ENCODE measurements around the gene GABRG3.

GABRG3 gene

DNA sequence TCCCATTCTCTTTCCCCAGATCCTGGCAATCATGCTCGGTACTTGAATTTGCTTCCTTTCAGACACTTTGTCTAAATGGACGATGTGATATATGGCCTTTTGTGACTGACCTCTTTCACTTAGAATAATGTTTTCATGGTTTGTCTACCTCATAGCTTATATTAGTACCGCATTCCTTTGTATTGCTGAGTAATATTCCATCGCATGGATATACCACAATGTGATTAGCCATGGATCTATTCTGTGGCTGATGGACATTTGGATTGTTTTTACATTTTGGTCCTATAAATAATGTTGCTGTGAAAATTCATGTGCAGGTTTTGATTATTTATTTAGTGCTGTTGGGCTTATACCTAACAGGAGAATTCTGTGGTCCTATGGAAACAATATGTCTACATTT is 458.6 kb downstream of the GABRG3 start:
- DNase-seq = no peak

DNA sequence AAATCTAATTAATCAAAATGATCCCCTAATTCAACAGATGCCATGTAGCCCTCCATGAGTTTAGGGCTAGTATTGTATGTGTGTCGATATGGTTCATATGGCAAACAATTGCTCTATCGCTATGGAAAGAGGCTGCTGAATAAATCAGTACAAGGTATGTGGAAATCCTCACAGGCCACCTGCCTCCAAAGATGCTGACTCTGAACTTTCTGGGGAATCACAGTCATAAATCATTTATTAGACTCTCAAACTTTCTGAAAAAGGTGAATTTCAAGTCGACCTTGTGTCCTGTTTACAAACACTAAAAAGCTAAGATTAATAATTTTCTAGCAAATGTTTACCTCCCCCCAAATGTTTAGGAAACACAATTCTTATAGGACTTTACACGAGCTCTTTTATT is 462.6 kb downstream of the GABRG3 start:
- DNase-seq = no peak

DNA sequence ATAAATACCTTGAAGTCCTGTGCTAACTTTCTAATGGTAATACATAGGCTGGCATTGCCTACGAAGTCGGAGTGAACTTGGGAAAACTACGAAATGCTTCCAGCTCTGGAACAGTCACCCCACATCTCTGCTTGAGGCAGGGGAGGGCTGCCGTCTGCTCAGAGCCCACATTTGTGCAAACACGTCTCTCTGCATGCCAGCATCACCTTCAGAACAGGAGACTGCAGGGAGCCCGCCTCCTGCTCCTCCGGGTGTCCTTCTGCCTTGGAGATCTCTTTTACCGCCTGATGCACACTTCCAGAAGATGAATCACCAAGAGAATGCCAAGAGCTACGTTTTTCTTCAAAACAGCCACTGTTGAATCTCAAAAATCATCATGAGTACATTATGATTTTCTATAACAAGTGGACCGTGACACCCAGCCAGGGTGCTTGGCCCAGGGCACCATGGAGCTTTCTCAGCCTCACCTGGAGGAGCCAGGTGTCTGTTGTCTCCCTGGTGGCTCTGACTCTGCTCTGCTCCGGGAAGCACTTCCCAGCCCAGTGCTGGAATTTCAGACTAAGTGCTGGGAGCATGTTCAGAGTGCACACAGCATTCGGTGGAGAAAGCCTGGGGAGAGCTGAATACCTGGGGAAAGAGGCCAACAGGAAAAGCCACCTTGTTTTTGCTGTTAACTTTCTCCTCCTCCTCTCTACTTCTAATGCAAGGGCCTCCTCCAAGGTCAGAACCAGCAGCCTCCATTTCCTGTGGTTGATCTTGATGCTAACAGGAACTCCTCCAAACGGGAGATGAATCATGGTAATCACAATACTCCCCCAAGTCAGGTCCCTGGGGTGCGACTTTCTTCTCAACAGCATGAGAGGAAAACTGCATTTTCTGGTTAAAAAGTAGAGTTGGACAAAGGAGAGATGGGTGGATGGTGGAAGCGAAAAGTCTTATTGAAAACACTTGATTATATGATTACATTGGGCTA is 467.7 kb downstream of the GABRG3 start:
- no peak for DNase-seq

DNA sequence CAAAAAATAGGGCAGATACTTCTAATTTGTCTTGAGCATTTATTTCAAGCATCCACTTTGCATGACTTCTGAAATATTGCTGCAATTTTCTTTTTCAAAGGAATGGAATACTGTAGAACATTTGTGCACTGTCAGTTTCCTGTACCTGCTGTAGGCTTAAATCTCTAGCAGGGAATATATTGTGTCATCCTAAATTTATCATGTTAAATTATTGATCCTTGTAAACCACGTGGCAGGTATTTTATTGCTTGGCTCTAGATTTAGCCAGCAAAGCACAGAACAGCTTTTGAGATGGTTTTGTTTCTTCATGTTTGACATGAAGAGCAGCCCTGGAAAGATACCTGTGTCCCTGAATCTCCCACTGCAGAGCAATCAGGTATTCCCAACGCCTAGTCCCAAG is 470.1 kb downstream of the GABRG3 start:
- DNase-seq = no peak

DNA sequence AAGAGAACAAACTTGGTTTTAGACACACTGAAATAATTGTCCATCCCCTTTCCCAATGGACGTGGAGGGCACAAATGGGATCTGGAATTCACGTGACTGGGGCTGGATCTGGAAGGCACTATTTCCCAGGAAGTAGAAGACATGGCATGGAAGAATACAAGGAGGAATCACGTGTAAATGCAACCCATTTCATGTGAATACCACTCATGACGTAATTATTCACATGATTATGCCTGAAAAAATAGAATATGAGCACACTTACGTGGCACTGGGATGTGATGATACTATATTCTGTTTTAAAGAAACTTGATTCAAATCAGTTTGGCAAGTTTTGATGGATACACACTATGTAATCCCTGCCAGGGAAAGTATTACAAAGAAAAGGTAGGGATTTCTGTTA is 477.3 kb downstream of the GABRG3 start:
- no peak for DNase-seq

DNA sequence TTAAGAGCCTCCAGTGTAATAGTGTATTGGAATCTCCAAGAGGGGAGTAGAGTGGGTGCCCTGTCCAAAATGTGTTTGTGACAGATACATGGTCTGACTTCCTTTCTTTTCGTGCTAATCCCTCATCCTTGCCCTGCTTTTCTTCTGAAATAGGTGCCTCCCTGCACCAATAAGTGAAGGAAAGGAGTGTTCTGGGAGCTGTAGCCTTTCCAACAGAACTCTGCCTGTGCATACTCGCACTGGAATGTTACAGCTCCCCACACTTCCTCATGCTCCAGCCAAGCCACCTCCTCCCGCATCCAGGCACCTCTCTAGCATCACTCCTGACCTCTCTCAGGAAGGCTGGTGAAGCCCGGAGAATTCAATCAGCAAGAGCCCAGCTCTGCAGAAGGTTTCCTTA is 478.0 kb downstream of the GABRG3 start:
- DNase-seq = no peak

DNA sequence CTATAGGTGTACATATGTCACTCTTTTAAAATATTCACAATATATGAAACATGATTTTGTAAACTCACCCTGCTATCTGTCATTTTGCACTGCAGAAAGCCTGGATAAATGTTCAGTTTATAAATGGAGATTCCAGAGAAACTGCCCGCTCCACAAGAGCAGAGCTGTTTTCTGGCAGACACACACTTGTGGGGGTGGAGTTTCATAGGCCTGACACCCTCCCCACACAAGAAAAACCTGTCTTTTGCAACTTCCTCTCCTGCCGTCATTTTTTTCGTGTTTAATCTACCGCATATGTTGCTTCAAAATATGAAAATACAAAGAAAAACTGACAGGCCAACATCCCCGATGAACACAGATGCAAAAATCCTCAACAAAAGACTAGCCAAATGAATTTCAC is 479.0 kb downstream of the GABRG3 start:
- DNase-seq = no peak

DNA sequence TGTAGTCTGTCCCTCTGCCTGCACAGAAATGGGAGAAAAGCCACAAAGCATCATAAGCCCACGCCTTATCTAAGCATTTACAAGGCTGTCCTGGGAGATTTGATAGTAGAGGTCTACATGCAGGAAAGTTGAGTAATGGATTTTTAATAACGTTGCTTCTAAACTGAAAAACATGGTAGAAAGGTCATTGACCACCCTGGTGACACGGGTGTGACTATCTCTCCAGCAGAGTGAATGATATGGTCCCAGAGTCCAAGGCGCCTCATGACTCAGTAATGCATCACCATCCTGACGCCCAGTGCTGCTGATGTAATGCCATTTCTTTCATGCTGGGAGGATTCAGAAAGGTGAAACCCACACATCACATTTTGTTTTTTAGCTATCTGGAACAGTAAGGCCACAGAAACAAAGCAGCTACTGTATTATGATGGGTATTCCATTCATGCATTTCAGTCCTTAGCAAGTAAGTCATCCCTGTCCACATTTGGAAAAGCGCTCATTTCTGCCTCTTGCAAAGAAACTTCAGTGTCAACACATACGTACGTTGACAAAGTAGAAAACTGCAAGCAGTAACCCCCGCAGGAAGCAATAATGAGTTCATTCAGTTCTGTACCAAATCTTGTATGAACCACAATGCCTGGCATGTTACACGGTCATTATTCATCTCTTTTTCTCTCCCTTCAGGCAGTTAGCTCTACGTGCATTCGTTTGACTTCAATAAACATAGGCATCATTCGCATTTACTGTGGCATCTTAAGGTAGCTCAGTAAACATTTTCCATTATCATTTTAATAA is 483.5 kb downstream of the GABRG3 start:
- DNase-seq = no peak

DNA sequence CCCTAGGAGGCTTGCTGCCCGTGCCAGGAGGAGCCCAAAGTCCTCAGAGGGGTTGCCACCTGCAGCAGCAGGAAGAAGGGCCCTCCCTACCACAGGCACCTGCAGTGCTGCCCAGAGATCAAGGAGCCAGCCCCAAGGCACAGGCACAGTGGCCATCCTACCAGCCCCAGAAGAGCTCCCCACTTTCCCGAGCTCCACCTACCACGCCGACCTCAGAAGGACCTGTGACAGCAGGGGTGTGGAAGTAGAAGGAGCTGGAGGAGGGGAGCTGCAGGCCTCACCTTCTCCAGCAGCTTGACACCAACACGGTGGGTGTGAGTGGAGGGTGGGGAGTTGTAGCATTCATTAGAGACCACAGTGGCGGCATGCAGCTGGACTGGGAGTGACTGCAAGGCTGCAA is 485.8 kb downstream of the GABRG3 start:
- no peak for DNase-seq

DNA sequence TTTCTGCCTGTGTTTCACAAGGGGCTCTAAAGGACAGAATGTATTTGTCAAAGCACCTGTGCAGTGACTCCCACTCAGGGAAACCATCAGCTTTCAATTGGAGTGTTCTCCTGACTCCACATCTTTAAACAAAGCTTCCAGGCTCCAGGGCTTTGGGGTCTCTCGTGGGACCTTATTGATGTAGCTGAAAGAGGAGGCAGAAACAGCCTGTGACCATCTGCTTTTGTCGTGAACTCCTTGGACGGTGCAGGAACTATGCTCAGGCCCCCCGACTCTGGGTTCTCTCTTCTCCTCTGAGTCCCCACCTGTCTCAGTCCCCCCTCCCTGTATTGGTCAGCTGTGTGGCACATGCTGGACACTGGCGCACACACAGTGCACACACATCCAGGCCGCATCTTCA is 486.8 kb downstream of the GABRG3 start:
- DNase-seq = no peak

DNA sequence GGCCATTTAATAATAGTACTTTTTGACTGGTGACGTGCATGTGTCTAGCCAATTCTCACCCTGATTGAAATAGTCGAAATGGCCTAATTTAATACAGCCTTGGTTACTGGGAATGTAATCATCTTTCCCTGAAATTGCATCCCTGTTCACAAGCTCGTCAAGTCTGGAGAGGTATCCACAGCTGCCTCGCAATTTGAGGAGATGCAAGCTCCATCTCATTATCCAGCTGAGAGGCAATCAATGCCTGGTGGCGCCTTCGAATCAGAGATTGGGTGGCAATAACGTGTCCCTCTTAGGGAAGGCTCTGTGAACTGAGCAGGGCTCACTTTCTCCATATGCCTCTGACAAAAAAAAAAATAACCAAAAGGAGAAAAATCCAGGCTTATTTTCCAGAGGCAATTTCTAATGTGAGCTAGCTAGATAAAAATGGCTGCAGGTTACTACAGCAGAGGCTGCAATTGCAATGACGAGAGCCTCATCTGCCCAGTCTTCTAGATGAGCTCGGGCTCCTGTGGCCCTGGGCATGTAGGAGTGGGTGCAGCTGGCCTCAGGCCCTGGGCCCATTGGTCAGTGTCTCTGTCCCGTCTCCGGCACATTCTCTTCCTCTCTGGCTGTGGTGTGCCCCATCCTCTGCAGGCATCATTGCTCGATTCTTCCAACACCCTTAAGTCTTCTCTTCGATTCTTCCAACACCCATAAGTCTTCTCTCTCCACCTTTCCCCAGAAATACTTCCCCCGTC is 487.5 kb downstream of the GABRG3 start:
- DNase-seq = no peak

DNA sequence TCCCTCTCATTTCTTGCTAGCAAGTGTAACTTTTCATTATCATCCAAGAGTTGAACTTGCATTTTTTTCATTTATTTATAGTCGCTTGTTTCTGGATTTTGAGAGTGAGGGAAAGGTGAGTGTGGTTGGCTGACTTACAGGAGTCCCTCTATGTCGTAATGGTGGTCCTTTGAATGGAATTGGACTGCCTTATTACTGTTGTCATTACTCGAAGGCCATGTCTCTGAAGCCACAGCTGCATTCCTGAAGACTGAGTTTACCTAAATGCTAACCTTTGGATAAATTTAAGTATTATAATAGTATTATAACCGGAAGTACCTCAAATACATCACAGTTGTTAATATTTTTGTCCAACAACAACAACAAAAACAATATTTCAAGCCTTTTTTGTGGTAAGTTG is 488.9 kb downstream of the GABRG3 start:
- DNase-seq = no peak

DNA sequence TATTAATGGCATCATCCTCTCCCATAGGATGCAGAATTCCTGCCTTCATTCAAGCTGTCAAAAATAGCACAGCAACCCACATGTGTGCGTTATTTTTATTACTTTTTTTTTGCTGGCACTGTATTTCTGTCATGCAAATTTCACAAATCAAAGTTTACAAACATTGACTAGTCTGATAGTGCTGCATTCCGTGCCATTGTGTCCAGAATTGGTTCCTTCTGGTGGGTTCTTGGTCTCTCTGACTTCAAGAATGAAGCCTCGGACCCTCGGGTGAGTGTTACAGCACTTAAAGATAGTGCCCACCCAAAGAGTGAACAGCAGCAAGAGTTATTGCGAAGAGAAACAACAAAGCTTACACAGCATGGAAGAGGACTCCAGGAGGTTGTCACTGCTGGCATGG is 490.2 kb downstream of the GABRG3 start:
- no peak for DNase-seq

DNA sequence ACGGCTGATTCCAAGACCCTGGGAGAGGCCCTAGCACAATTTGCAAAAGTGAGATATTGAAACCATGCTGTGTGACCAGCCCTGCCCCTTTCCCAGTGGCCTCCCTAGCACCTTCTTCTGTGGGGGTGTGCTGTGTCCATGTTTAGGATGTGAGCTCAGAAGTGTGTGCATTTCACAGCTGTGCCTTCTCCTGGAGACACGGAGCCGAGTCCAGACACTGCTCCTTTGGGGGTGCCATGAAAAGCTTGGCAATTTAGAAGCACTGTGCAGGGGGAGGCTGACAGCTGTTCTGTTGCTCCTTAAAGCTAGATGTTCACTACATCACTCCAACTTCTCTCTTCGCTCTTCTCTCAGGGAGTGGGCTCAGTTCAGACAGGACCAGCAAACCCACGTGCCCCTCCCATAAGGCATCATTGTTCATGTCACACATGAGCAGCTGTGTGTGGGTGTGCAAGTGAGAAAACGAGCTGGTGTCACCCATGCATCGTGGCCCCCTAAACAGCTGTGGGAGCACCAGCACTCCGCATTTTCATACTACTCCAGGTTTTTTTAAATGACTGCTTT is 492.6 kb downstream of the GABRG3 start:
- DNase-seq = no peak

DNA sequence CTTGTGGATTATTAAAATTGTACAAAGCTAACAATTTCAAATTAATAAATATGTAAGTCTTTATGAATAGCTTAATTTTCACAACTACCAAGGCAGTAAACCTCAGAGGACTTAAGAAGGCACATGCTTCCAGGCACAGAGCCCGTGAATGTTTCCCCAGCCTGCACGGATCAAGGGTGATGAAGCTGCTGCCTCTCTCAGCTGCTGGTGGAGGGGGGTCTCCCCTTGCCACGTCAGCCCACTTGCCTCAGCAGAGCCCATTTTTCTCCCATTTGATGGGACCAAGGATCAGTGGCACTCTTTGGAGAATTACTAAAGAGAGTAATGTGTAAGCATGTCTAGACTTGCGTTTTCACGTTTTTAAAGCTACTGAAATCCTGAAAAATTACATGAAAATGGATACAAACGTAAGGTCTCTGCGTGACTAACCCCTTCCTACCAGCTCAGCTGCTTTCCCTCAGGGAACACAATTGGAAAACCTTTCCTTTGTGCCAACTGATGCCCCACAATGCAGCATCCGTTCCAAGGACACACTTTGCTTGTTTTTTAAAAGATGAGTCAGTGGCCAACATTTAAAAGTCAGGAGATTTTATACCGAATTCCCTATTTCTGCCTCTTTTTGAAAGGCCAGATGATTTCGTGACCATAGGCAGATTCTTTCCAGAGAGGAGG is 494.1 kb downstream of the GABRG3 start:
- no peak for DNase-seq

DNA sequence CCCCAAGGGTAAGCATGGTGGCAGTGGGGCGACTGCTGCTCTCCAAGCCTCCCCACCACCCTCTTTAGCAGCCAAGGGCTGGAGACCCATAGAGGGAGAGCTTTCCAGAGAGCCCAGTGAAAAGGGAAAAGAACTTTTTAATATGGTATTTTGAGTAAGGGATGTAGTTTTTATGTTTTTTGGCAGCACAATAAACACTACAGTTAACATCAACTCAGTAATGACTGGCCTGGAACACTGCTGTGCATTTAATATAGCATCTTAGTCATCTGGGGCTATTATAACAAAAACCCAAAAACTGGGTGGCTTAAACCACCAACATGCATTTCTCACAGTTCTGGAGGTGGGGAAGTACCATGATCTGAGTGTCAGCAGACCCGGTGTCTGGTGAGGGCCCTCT is 495.8 kb downstream of the GABRG3 start:
- no peak for DNase-seq

DNA sequence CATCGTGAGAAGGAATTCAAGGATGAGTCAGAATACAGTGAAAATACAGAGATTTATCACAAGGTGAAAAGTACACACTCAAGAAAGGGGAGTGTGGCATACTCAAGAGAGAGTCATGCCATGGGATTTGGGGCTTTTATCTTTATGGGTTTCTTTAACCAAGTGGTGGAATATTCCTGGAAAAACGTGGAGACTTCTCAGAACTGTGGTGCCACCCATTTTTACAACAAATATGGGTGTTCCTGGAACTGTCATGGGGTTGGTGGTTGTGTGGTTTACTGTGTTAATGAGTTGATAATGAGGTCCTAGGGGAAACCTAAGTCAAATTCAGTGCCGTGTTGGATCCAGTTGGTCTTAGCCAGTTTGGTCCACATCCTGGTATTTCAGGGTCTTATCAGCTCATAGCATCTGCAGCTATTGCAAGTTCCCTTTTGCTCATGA is 497.2 kb downstream of the GABRG3 start:
- DNase-seq = no peak

DNA sequence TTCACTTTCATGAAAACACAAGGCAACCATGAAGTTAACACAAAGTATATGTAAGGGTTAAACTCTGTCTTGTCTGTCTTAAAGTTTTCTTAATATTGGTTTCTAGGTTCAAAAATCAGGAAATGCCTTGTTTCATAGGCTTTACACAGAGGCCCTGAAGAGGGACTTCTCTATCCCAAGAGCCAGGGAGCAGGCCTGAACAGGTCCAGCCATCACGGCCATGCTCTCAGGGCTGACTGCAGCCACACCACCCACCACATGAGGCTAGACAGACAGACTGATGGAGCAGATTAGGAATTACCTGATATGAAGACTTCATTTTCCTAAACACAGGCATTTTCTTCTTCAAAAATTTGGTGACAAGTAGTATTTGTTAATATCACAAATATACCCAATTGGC is 502.9 kb downstream of the GABRG3 start:
- DNase-seq = no peak

DNA sequence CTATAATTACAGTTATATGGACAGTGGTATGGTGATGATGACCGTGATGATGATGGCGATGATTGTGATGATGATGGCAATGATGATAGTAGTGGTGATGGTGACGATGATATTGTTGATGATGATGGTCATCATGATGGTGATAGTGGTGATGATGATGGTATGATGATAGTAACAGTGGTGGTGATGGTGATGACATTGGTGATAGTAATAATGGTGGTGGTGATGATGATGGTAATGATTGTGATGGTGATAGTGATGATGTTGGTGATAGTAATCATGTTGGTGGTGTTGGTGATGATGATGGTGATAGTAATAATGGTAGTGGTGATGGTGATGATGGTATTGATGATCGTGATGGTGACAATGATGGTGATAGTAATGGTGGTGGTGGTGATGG is 504.4 kb downstream of the GABRG3 start:
- no peak for DNase-seq

DNA sequence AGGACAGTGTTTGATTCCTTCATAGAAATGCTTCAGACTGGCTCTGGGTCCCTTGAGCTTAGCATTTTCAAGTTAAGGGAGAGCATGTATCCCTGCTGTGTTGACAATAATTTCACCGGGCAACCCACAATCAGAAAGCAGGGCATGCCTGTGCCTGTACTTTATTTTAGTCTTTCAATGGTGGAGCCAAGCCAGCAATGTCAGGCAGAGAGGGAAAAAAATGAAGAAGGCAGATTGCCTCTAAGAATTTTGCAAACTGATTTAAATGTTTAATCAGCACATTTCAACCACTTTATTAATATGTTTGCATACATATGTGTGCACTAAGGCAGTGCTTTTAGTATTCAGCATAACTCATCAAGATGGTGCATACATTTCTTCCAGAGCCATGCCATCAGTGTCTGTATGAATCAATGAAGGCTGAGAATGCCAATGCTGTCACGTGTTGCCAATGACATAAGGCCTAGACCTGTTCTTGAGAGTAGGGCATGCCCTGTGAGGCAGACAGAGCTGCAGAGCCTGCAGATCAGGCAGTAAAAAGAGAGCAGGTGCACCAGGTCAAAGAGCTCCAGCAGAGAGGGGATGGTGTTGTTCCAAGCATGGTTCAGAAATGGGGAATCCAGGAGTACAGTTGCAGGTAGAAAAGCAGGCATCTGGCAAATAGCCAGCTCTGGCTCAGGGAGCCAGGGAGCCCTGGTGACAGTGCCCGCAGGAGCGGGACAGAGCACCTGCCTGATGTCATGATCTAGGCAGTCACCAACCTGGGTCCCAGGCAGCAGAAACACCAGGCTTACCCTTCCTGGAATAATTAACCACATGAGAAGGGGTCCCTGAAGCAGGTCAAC is 508.5 kb downstream of the GABRG3 start:
- no peak for DNase-seq

DNA sequence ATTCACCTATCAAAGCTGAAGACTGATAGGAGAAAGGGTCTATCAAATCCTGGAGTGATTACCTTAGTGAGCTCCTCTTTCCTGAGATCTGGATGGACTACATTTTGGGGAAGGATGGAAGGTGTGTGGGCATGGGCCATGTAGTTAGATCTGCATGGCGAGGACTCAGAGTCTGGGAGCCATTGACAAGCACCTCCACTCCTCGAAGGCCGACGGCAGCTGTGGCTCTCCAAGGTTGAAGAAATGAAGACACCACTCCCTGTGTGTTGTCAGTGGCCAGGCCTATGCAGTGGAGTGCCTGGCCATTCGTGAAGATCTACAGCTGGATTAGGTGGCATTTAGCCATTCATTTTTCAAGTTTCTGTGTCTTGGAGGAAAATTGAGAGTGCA is 509.2 kb downstream of the GABRG3 start:
- no peak for DNase-seq

DNA sequence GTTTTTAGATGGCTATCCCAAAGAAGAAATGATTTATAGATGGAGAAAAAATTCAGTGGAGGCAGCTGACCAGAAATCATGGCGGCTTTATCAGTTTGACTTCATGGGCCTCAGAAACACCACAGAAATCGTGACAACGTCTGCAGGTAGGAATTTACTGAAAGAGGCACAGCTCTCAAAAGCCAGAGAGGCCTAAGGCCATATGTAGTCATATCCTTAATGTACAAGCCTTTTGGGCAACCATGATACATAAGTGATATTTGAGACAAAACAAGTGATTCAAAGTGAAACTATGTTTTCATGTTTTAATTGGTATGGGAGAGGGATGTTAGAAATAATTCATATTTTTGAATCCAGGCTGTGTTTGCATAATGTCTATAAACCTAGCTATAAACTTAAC is 509.7 kb downstream of the GABRG3 start:
- DNase-seq = no peak

All from NCI-H526 treated with DMSO at 0.1 percent for 48 hours (cell line).